Mesendoderm (in vitro differentiated cells): ENCODE measurements around the gene SEZ6L.

Experiments used
- DNase-seq: peaks from one replicate; pipeline ENCODE4 v3.0.0; 2013
- H2AK5ac ChIP-seq: 2 replicates; pipeline ENCODE4 v1.6.1; 2013; ENCODE audit warnings: low read length, inconsistent platforms
- H2BK120ac ChIP-seq: 2 replicates; pipeline ENCODE4 v1.6.1; 2013; ENCODE audit warnings: low read depth, mild to moderate bottlenecking, low read length, moderate library complexity, mixed read lengths
- H2BK15ac ChIP-seq: replicated peaks from 2 replicates; pipeline ENCODE4 v1.6.1; 2013; ENCODE audit warnings: low read depth, mild to moderate bottlenecking, moderate library complexity
- H2BK5ac ChIP-seq: 2 replicates; pipeline ENCODE4 v1.6.1; 2013; ENCODE audit warnings: low read length, inconsistent platforms
- H3K18ac ChIP-seq: 2 replicates; pipeline ENCODE4 v1.6.1; 2013; ENCODE audit warnings: mild to moderate bottlenecking, low read length, mixed read lengths
- H3K23ac ChIP-seq: one replicate; pipeline ENCODE4 v1.6.1; 2013; ENCODE audit warnings: low read length
- H3K27ac ChIP-seq: 2 replicates; pipeline ENCODE4 v1.5.1; 2013; ENCODE audit warnings: low read depth, mild to moderate bottlenecking, inconsistent platforms, low read length, moderate library complexity
- H3K27me3 ChIP-seq: 2 replicates; pipeline ENCODE4 v1.6.1; 2013; ENCODE audit warnings: low read length, control low read depth, mild to moderate bottlenecking, inconsistent platforms; ENCODE audit not compliant: insufficient read depth, poor library complexity
- H3K36me3 ChIP-seq: 2 replicates; pipeline ENCODE4 v1.6.1; 2013; ENCODE audit warnings: low read length, inconsistent platforms; ENCODE audit not compliant: control insufficient read depth, insufficient read depth
- H3K4ac ChIP-seq: one replicate; pipeline ENCODE4 v1.6.1; 2013; ENCODE audit warnings: low read depth, mild to moderate bottlenecking, low read length, moderate library complexity
- H3K4me1 ChIP-seq: 2 replicates; pipeline ENCODE4 v1.6.1; 2013; ENCODE audit warnings: low read depth, low read length, inconsistent platforms; ENCODE audit not compliant: control insufficient read depth
- H3K4me2 ChIP-seq: 2 replicates; pipeline ENCODE4 v1.6.1; 2013; ENCODE audit warnings: low read length
- H3K4me3 ChIP-seq: 2 replicates; pipeline ENCODE4 v1.5.1; 2013; ENCODE audit warnings: mild to moderate bottlenecking, low read length
- H3K56ac ChIP-seq: one replicate; pipeline ENCODE4 v1.6.1; 2013; ENCODE audit warnings: low read length
- H3K79me1 ChIP-seq: 2 replicates; pipeline ENCODE4 v1.6.1; 2013; ENCODE audit warnings: low read length, inconsistent platforms
- H3K79me2 ChIP-seq: 2 replicates; pipeline ENCODE4 v1.6.1; 2013; ENCODE audit warnings: mild to moderate bottlenecking, low read length; ENCODE audit not compliant: control insufficient read depth, insufficient read depth
- H3K9ac ChIP-seq: 2 replicates; pipeline ENCODE4 v1.6.1; 2013; ENCODE audit warnings: low read length, inconsistent platforms
- H4K5ac ChIP-seq: one replicate; pipeline ENCODE4 v1.6.1; 2013; ENCODE audit warnings: low read length
- H4K8ac ChIP-seq: one replicate; pipeline ENCODE4 v1.6.1; 2013; ENCODE audit warnings: low read depth, mild to moderate bottlenecking, control low read depth, low read length, moderate library complexity
- WGBS: extraction: QIAGEN DNeasy Blood & Tissue Kit; methylation state at CpG from one replicate; pipeline ENCODE4 v1.1.7; 2013; ENCODE audit warnings: low lambda C conversion rate, missing lambda C conversion rate; ENCODE audit not compliant: insufficient coverage; ENCODE audit errors: extremely low coverage; 5-methylcytosine and 5-hydroxymethylcytosine counted together

SEZ6L gene

GRCh38 chr22:26416670-26417276, 247.5 kb downstream of the SEZ6L start:
- Histone ChIP-seq H3K4me1 (no peaks in the 10 kb centered on the region), H3K79me1 (no peaks in the 10 kb centered on the region), H3K23ac (no peak overlapping the region), H3K4me3 (no peak overlapping the region), H2BK15ac (no peak overlapping the region), H2AK5ac (no peak overlapping the region), H2BK120ac (no peak overlapping the region), H3K79me2 (no peaks in the 10 kb centered on the region), H3K27ac (no peak overlapping the region), H3K18ac (no peak overlapping the region), H3K9ac (no peak overlapping the region), H3K4me2 (no peak overlapping the region), H3K27me3 (no peaks in the 10 kb centered on the region), H3K56ac (no peak overlapping the region), H3K36me3 (no peaks in the 10 kb centered on the region), H2BK5ac (no peak overlapping the region), H3K4ac (no peak overlapping the region), H4K8ac (no peak overlapping the region), H4K5ac (no peak overlapping the region)
- no CpG with 5 or more reads among the region's 9 CpGs for WGBS
- DNase-seq = peak; percentile 95

- no peak overlapping the region for H2AK5ac ChIP-seq
- H4K8ac ChIP-seq = no peak overlapping the region
- H3K79me2 ChIP-seq = no peaks in the 10 kb centered on the region
- H3K18ac ChIP-seq = peak overlapping the region; percentile 34
- H2BK5ac ChIP-seq = no peak overlapping the region
- no peaks in the 10 kb centered on the region for H3K4me1 ChIP-seq
- H3K36me3 ChIP-seq = no peaks in the 10 kb centered on the region
- no peak overlapping the region for H2BK15ac ChIP-seq
- H3K79me1 ChIP-seq = no peaks in the 10 kb centered on the region
- no peak overlapping the region for H3K4me2 ChIP-seq
- no peak overlapping the region for H4K5ac ChIP-seq
- DNase-seq = peak; percentile 56
- H3K56ac ChIP-seq = no peak overlapping the region
- no peak overlapping the region for H3K4me3 ChIP-seq
- no CpG with 5 or more reads among the region's 3 CpGs for WGBS
- no peak overlapping the region for H3K9ac ChIP-seq
- no peak overlapping the region for H3K23ac ChIP-seq
- no peak overlapping the region for H3K27ac ChIP-seq
- no peak overlapping the region for H3K4ac ChIP-seq
- no peaks in the 10 kb centered on the region for H3K27me3 ChIP-seq
- no peak overlapping the region for H2BK120ac ChIP-seq
Measured at GRCh38 chr22:26417406-26417805, 248.1 kb downstream of the SEZ6L start.

GRCh38 chr22:26418620-26419019, 249.4 kb downstream of the SEZ6L start:
- H3K4me1 ChIP-seq = no peaks in the 10 kb centered on the region
- no peak overlapping the region for H4K5ac ChIP-seq
- H3K18ac ChIP-seq = no peak overlapping the region
- no peak overlapping the region for H3K4ac ChIP-seq
- no peak overlapping the region for H2AK5ac ChIP-seq
- H3K9ac ChIP-seq = no peak overlapping the region
- no peak overlapping the region for H3K56ac ChIP-seq
- no peak overlapping the region for H3K4me2 ChIP-seq
- DNase-seq = no peak
- H3K4me3 ChIP-seq = no peak overlapping the region
- no CpG with 5 or more reads among the region's 3 CpGs for WGBS
- H4K8ac ChIP-seq = no peak overlapping the region
- H3K36me3 ChIP-seq = no peaks in the 10 kb centered on the region
- no peaks in the 10 kb centered on the region for H3K79me1 ChIP-seq
- no peak overlapping the region for H3K27ac ChIP-seq
- H3K79me2 ChIP-seq = no peaks in the 10 kb centered on the region
- no peaks in the 10 kb centered on the region for H3K27me3 ChIP-seq
- no peak overlapping the region for H3K23ac ChIP-seq
- no peak overlapping the region for H2BK15ac ChIP-seq
- no peak overlapping the region for H2BK5ac ChIP-seq
- H2BK120ac ChIP-seq = no peak overlapping the region

GRCh38 chr22:26426924-26427323, 257.7 kb downstream of the SEZ6L start:
- Histone ChIP-seq H4K8ac (no peak overlapping the region), H2BK15ac (no peak overlapping the region), H4K5ac (no peak overlapping the region), H3K9ac (no peak overlapping the region), H2BK5ac (no peak overlapping the region), H3K27ac (no peak overlapping the region), H3K18ac (no peak overlapping the region), H3K4ac (no peak overlapping the region), H2AK5ac (no peak overlapping the region), H3K23ac (no peak overlapping the region), H3K4me3 (no peak overlapping the region), H3K56ac (no peak overlapping the region), H3K27me3 (no peaks in the 10 kb centered on the region), H3K79me1 (peaks cover 2% of the 10 kb centered on the region), H2BK120ac (no peak overlapping the region), H3K79me2 (no peaks in the 10 kb centered on the region), H3K4me1 (peaks cover 4% of the 10 kb centered on the region), H3K36me3 (no peaks in the 10 kb centered on the region), H3K4me2 (no peak overlapping the region)
- no peak for DNase-seq

GRCh38 chr22:26428515-26429457, 259.5 kb downstream of the SEZ6L start, which contains the start of gene ASPHD2:
Gene ASPHD2 (plus strand): TSS chr22:26429260. CDS start chr22:26433616, 4,356 bp downstream.
- H4K5ac ChIP-seq = no peak within 1 kb of the TSS
- H3K36me3 ChIP-seq = no peaks in the 10 kb centered on the region
- H2BK5ac ChIP-seq = no peak within 1 kb of the TSS
- no peak within 1 kb of the TSS for H3K4ac ChIP-seq
- peak within 1 kb of the TSS; percentile 92 for H3K56ac ChIP-seq
- H3K79me2 ChIP-seq = no peaks in the 10 kb centered on the region
- H3K4me2 ChIP-seq = peak within 1 kb of the TSS; percentile 94
- peak within 1 kb of the TSS; percentile 78 for H3K9ac ChIP-seq
- no peak within 1 kb of the TSS for H3K27ac ChIP-seq
- no CpG with 5 or more reads among the region's 96 CpGs for WGBS
- peak within 1 kb of the TSS; percentile 58 for H4K8ac ChIP-seq
- peak within 1 kb of the TSS; percentile 25 for H2AK5ac ChIP-seq
- H3K4me3 ChIP-seq = peak within 1 kb of the TSS; percentile 76
- peak within 1 kb of the TSS; percentile 78 for H3K18ac ChIP-seq
- no peak within 1 kb of the TSS for H2BK15ac ChIP-seq
- peaks cover 2% of the 10 kb centered on the region for H3K79me1 ChIP-seq
- peaks cover 4% of the 10 kb centered on the region for H3K4me1 ChIP-seq
- peak; percentile 68 for DNase-seq
- no peak within 1 kb of the TSS for H2BK120ac ChIP-seq
- H3K27me3 ChIP-seq = no peaks in the 10 kb centered on the region
- peak within 1 kb of the TSS; percentile 96 for H3K23ac ChIP-seq
